HG03280 (cell line): ENCODE results near the gene AHRR.
"Not testable (repeated sequence)": the region's sequence is repeated elsewhere in the genome, so short reads cannot be mapped to it uniquely, and the experiment has no call there.

Source experiments
- ATAC-seq: cut with Tn5 transposase; IDR thresholded peaks from one replicate; pipeline ENCODE4 v1.9.1; 2021; ENCODE audit warnings: mild to moderate bottlenecking, moderate library complexity; ENCODE audit not compliant: unreplicated experiment

The AHRR gene

DNA sequence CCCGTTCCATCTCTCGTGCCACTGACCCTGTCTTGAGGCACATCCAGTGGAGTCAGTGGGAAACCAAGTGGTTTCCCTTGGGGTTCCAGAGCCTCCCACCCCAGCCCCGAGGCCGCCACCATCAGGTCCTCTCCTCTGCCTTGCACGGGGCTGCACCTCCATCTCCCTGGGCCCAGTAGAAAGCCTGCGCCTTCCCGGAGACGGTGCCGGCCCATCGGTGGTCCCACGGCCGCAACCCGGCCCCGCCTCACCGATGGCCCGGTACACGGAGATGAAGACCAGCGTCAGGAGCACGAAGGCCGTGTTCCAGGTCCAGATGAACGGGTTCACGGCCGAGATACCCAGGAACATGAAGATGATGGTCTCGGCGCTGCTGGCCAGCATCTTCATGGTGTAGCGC is 161.5 kb downstream of the AHRR start:
- ATAC-seq: no peak

- no peak for ATAC-seq
Observed at GRCh38 chr5:483434-484140, 162.1 kb downstream of the AHRR start.

DNA sequence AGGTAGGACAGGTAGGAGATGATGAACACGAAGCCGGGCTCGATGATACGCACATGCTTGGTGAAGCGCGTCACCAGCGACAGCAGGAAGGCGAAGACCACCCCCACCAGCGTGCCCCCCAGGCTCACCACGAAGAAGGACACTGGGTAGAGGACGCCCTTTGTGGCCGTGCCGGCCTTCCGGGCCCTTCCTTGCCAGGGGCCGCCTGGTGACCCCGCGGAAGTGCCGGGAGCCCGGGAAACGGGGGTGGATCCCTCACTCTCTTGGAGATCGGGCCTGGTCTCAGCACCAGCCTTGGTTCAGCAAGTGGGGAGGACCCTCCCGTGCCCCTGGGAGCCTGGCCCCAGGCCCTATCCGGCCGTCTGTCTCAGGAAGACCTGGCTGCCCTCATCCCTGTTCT is 163.0 kb downstream of the AHRR start:
- no peak for ATAC-seq

- no peak for ATAC-seq
Observed at GRCh38 chr5:485113-485945, 163.8 kb downstream of the AHRR start.

GRCh38 chr5:485946-486491 is 164.5 kb downstream of the AHRR start:
- no peak for ATAC-seq

GRCh38 chr5:486597-486996 is 165.1 kb downstream of the AHRR start:
- not testable (repeated sequence) for ATAC-seq
